Dedifferentiated amniotic fluid mesenchymal stem cell (primary cell): ENCODE data around the gene GTF2F1.
"Not testable (repeated sequence)": the region's sequence is repeated elsewhere in the genome, so short reads cannot be mapped to it uniquely, and the experiment has no call there.

Source experiments
- DNase-seq: peaks from one replicate; pipeline ENCODE4 v3.0.0-alpha.2; 2016; ENCODE audit errors: extremely low spot score

GTF2F1 gene

DNA sequence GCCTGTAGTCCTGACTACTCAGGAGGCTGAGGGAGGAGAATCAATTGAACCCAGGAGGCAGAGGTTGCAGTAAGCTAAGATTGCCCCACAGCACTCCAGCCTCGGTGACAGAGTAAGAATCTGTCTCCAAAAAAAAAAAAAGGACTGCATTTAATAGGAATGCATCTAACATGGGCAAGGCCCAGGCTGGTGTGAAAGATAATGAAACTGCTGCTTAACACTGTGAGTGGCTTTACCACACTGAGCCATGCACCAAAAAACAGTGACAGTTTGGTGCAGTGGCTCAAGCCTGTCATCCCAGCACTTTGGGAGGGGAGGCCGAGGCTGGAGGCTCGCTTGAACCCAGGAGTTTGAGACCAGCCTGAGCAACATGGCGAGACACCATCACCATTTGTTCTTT, 8.6 kb downstream of the GTF2F1 start:
- DNase-seq: no peak

DNA sequence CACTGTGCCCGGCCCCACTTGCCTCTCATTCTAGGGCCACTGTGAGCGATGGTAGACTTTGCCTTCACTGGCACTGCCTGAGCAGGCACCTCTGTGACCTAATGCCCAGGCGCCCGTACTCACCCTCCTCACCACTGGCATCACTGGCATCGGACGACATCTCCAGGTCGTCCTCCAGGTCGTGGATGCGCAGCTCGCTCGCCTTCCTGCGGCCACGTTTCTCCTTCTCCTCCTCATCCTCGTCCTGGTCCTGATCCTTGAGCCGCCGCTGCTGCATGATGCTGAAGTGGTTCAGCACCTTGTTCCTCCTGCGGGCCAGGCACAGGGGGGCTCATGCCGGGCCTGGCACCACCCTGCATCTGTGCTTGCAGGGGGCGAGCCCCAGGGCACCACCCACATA, 9.8 kb downstream of the GTF2F1 start:
- DNase-seq: no peak

DNA sequence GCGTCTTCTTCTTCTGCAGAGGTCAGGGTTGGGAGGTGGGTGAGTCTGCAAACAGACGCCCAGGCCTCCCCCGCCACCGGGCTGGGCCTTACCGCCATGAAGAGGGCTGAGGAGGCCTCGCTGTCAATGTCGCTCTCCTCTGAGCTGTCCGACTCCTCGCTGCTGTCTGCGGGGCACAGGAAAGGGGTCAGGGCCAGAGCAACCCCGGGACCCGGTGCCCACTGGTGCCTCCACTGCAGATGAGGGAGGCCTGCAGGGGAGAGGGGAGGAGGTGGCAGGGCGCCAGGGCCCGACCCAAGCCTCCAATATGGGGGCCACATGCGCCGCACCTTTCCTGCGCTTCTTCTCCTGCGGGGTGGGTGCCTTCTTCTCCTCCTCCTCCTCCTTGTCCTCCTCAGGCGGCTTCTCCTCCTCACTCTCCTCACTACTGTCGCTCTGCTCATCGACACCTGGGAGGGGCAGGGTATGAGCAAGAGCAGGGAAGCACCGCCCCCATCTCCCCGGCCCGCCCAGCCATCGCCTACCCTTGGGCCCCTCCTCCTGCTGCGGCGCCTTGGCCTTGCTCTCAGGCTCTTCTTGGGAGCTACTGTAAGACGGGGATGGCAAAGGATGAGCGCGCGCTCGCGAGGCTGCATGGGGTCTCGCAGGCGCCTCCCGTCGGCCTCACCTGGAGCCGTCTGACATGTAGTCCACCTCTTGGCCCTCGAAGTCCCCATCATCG, 11.8 kb downstream of the GTF2F1 start:
- DNase-seq: no peak

DNA sequence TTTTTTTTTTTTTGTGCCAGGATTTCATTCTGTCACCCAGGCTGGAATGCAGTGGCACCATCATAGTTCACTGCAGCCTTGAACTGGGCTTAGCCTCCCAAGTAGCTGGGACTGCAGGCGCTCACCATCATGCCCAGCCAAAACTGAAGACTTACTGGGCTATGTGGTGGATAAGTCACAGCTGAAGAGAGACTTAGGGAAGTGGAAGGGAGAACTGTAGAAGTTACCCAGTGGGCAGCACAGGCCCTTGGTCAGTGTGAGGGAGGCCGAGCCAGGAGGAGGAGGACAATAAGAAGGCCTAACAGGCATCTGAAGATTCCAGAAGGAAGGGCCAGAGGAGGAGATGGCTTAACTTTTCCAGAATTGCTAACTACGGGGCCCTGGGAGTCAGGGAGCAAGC, 13.2 kb downstream of the GTF2F1 start:
- DNase-seq: no peak

DNA sequence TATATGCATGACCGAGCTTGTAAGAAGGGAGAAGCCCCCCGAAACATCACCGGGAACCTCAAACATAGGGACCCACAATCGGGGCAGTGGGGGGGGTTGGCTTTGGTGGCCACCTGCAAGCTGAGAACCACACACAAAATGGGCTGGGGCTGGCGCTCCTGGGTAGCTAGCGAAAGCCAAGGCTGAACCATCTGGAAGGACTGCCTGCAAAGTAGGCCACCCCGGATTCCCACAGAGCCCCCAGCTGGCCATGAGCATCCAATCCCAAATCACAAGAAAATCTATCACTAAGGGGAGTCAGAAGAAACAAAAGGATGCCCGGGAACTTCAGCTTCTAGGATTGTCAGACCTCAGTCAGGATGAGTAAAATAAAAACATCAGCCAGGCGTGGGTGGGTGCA, 14.5 kb downstream of the GTF2F1 start:
- no peak for DNase-seq

DNA sequence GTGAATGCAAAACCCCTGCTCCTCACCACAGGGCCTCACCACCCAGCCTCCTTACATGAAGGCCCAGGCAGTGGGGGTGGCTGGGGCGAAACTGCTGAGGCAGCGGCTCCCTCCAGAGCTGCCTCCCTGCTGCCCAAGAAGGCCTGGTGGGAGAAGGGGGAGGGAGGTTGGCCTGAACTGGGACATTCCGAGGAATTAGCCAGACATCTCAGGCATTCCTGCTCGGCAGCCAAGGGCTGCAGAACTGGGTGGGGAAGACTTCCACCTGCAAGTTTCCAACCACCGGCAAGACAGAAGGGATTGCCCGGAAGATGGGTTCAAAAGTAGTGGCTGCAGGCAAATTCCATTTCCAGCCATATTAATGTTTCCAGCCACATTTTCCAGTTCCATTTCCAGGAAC, 14.9 kb downstream of the GTF2F1 start:
- peak; percentile 46 for DNase-seq

DNA sequence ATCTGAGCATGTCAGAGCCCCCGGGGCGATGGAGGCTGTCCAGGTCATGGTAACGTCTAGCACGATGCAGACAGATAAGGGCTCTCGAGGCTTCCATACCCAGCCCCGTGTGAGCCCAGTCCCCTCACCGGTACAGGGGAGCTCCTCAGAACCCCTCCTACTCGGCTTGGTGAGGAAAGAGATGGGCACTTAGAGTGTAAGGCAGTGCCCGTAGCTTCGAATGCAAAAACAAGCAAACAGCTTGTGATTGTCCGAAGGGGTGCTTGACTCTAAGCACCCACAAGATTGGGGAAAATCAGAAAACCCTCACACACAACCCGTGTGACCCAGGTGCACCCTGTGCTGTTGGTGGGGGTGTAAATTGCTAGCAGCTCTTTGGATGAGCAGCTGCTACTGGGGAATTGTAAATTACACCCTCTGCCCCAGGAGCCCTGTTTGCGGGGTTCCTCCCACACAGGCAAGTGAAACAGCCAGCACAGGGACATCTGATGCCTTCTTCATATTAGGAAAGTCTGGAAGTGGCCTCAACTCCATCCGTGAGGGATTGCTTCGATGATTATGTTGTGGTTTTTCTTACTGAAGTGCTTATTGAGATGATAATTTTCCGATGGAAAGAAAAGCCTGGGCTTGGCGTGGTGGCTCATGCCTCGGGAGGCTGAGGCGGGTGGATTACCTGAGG, 16.3 kb downstream of the GTF2F1 start:
- DNase-seq: no peak

DNA sequence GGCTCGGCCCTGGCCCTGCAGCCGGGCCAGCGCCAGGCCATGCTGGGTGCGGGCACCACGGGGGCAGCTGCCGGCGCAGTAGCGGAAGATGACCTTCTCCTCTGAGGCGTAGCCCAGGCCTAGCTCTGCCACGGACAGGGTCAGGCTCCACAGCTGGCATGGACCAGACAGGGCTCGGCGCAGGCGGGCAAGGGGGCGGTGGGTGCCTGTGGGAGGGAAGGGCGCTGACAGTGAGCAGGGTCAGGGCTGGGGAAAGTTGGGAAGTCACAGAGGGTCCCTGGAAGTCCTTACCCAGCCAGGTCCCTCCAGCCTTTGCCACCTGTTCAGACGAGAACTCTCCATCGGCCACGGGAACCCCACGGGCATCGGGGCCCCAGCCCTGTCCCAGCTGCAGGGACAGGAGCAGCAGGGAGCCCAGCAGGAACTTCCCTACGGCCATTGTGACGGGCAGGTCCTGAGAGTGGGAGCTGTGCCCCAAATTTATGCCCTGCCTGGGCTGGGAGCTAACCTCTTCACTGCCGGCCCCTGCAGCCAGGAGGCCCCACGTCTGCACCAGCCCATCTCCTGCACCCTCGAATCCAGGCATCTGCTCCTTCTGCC, 17.5 kb downstream of the GTF2F1 start, which contains the start of gene PSPN:
TSS of gene PSPN (minus strand) at position 523 of the 600 bp plus-strand sequence. CDS start at position 439, 84 bp downstream.
- no peak for DNase-seq

DNA sequence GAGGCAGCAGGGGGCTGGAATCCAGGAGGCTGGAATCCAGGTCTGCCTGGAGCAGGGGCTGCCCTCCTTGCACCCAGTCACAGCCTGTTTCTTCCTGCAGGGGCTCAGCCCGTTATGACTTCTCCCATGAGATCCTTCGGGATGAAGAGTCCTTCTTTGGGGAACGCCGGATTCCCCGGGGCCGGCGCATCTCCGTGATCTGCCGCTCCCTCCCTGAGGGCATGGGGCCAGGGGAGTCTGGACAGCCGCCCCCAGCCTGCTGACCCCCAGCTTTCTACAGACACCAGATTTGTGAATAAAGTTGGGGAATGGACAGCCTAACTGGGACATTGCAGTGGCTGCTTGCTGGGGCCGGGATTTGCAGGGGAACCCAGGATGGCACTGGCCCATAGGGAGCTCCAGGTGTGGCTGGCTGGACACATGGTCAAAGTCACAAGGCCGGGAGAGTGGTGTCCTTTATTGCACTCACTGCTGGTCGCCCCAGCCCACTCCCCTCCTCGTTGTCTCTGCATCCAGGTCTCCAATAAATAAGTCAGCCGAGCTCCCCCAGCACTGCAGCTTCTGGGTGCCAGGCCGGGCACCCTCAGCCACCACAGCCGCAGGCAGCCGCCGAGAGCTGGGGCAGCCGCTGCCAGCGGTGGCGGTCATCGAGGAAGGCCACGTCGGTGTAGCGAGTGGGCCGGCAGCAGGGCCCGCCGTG, 18.1 kb downstream of the GTF2F1 start:
- no peak for DNase-seq

DNA sequence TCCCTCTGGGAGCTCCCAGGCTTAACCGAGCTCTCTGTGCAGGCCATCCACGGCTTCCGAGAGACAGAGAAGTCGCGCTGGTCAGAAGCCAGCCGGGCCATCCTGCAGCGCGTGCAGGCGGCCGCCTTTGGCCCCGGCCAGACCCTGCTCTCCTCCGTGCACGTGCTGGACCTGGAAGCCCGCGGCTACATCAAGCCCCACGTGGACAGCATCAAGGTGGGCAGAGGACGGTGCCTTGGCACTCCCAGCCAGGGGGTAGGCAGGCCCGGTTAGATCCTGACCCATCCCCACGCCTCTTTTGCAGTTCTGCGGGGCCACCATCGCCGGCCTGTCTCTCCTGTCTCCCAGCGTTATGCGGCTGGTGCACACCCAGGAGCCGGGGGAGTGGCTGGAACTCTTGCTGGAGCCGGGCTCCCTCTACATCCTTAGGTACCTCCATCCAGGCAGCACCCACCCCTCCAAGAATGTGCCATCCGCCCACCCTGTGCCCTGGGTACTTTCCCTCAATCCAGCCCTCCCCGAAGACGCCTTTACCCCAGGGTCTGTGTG, 18.7 kb downstream of the GTF2F1 start:
- no peak for DNase-seq

DNA sequence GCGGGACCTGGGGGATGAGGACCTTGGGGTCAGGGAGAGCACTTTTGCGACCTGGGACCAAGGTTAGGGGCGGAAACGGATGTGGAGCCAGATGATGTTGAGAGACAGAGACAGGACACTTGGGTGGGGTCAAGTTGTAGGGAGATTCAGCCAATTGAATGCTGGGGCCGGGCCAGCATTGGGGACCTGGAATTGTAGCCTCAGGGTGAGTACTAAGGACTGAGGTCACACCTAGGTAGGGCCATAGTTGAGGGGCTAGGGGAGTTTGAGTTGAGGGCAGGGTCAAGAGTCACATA, 19.2 kb downstream of the GTF2F1 start:
- no peak for DNase-seq

DNA sequence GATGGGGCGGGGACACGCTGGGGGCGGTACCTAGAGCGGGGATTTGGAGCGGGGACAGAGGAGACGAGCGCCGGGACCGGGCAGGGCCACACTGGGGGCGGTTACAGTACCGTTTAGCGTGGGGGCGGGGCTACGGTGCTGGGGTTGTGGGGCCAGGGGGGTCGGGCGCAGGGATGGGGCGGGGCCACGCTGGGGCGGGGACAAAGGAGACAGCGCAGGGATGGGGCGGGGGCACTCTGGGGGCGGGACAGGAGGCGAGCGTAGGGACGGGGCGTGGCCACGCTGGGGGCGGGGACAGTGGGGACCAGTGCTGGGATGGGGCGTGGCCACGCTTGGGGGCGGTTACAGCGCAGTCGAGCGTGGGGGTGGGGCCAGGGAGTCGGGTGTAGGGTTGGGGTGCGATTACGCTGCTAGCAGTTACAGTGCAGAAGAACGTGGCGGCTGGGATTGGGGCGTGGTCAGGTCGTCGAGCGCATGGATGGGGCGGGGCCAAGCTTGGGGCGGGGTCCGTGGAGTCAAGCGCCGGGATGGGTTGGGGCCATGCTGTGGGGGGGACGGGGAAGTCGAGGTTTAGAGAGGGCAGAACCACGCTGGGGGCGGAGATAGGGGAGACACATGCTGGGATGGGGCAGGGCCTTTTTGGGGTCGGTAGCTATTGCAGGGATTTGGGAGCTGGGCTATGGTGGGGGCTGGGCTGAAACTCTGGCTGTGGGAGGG, 19.7 kb downstream of the GTF2F1 start:
- peak; percentile 97 for DNase-seq

DNA sequence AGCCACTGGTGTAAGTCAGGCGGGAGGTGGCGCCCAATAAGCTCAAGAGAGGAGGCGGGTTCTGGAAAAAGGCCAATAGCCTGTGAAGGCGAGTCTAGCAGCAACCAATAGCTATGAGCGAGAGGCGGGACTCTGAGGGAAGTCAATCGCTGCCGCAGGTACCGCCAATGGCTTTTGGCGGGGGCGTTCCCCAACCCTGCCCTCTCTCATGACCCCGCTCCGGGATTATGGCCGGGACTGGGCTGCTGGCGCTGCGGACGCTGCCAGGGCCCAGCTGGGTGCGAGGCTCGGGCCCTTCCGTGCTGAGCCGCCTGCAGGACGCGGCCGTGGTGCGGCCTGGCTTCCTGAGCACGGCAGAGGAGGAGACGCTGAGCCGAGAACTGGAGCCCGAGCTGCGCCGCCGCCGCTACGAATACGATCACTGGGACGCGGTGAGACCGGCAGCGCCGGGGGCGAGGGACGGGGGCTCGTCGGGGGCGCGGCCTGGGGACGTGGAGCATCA, 20.3 kb downstream of the GTF2F1 start, which contains the start of gene ALKBH7:
TSS of gene ALKBH7 (plus strand) at position 201 of the 502 bp plus-strand sequence. CDS start at position 228, 27 bp downstream.
- peak; percentile 100 for DNase-seq

DNA sequence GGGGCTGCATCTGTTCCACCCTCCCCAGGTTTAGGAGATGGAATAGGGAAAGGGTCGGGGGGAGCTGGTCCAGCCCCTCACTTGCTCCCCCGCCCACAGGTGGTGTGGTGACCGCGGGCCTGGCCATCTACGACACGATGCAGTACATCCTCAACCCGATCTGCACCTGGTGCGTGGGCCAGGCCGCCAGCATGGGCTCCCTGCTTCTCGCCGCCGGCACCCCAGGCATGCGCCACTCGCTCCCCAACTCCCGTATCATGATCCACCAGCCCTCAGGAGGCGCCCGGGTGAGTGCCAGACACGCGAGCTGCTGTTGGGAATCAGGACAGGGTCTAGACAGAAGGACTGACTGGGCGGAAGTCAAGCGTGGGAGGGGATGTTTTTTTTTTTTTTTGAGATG, 28.6 kb downstream of the GTF2F1 start:
- peak; percentile 4 for DNase-seq

DNA sequence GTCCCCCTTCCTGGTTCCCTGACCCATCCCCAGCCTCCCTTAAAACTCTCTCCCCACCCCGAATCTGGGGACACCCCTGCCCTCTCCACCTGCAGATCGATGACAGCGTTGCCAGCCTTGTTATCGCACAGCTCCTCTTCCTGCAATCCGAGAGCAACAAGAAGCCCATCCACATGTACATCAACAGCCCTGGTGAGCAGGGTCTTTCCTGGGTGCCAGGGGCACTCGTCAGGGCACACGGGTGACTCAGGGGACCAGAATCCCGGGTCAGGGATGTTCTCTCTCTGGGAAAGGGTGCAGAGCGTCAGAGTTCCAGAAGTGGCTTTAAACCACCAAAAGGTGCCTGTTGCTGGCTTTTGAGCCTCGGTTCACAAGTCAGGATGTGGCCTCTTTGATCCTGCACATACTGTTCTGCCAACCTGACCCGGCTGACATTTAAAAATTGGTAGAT, 30.6 kb downstream of the GTF2F1 start:
- no peak for DNase-seq

DNA sequence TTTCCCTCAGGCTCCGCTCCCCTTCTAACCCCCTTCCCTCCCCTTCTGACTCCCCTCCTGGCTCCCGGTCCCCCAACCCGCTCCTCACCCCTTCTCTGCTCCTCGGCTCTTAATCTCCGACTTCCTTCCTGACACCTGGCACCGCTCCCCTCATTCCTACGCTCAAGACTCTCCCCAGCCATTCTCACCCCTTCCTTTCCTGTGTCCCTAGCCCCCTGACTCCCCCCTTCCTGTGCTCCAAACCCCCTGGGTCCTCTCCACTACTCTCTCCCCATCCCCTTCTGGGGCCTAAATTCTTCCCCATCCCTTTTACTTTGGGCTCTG, 31.0 kb downstream of the GTF2F1 start:
- DNase-seq: no peak

DNA sequence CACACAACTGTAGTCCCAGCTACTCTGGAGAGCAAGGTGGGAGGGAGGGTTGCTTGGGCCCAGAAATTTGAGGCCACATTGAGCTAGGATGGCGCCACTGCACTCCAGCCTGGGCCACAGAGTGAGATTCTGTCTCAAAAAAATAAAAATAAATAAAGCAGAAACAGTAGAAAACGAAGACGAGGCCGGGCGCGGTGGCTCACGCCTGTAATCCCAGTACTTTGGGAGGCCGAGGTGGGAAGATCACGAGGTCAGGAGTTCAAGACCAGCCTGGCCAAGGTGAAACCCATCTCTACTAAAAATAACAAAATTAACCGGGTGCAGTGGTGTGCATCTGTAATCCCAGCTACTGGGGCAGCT, 32.1 kb downstream of the GTF2F1 start:
- not testable (repeated sequence) for DNase-seq

DNA sequence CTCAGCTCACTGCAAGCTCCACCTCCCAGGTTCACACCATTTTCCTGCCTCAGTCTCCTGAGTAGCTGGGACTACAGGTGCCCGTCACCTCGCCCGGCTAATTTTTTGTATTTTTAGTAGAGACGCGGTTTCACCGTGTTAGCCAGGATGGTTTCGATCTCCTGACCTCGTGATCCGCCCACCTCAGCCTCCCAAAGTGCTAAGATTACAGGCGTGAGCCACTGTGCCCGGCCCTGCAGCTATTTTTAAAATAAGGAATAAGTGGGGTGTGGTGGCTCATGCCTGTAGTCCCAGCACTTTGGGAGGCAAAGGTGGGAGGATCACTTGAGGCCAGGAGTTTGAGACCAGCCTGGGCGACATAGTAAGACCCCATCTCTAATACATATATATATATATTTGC, 32.5 kb downstream of the GTF2F1 start:
- not testable (repeated sequence) for DNase-seq

DNA sequence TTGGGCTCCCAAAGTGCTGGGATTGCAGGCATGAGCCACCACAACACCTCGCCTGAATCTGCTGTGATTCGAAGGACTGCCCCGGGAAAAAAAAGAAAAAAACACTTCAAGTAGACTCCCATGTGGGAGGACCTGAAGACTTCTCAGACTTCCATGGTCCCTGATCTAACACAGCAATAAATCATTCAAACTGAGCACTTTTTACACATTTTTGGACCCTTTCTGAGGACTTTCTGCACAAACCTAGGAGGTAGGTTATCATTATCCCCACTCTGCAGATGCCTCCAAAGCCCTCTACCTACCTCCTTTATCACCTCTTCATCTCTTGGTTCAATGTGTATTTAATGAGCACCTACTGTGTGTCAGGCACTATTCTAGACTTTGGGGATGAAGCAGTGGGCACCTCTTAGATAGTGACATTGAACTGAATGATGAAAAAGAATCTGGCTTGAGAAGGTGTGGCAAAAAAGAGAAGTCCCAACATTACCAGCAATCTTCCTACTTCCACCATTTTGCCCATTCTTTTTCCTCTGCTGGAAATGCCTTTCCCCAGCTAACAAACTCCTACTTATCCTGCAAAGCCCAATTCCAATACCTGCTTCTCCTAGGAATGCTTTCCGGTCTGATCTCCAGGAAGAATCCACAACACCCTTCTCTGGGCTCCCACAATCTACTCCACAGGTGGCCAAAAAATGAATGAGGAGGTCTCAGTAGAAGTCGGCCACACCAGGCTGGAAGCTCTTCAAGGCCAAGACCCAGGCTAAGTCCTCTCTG, 33.2 kb downstream of the GTF2F1 start:
- no peak for DNase-seq

DNA sequence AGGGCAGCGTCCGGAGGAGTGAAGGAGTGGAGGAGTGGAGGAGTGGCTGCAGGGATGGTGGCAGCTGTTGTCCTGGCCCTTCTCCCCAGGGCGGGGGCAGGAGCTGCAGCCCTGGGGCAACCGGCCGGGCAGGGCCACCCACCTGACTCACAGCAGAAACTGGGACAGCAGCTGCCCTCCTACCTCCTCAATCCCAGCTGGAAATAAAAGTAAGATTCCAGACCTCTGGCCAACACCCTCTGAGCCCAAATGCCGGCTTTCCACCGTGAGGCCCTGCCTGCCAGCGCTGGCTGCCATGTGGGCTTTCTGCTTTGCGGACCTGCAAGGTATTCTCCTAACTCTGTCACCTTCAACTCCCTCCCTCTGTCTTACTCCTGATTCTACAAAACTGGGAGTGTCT, 35.0 kb downstream of the GTF2F1 start:
- DNase-seq: no peak

DNA sequence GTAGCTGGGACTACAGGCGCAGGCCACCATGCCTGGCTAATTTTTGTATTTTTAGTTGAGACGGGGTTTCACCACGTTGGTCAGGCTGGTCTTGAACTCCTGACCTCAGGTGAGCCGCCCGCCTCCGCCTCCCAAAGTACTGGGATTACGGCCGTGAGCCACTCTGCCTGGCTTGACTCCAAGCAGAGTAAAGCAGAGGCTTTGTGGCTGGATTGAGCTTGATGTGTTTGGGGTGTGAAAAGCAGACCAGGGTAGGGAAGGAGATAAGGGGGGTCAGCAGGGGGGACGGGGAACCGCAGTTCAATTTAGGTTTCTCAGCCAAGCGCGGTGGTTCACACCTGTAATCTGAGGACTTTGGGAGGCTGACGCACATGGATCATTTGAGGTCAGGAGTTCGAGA, 35.8 kb downstream of the GTF2F1 start:
- DNase-seq: no peak
